Medulla oblongata (tissue), 1 donor: ENCODE data around the gene PRXL2B.

Source experiments
- DNase-seq: peaks from one replicate; pipeline ENCODE4 v3.0.0-alpha.2; 2015; ENCODE audit errors: extremely low spot score

The PRXL2B gene

GRCh38 chr1:2585318-2586092 lies 1.1 kb upstream of the PRXL2B start:
- peak; percentile 83 for DNase-seq

GRCh38 chr1:2587071-2587859 lies 688 bp downstream of the PRXL2B start:
- DNase-seq, result no peak

- no peak for DNase-seq
Observed at GRCh38 chr1:2587860-2588571, 1.4 kb downstream of the PRXL2B start.

- DNase-seq, result no peak
Observed at GRCh38 chr1:2588661-2589430, 2.3 kb downstream of the PRXL2B start.

GRCh38 chr1:2589431-2590232 lies 3.1 kb downstream of the PRXL2B start:
- DNase-seq, result no peak

GRCh38 chr1:2590233-2591141 lies 3.9 kb downstream of the PRXL2B start:
- no peak for DNase-seq

GRCh38 chr1:2591233-2591580 lies 4.6 kb downstream of the PRXL2B start:
- DNase-seq, result no peak

GRCh38 chr1:2591581-2592261 lies 5.1 kb downstream of the PRXL2B start:
- no peak for DNase-seq

- DNase-seq, result no peak
Observed at GRCh38 chr1:2592672-2593071, 6.1 kb downstream of the PRXL2B start.

- no peak for DNase-seq
Observed at GRCh38 chr1:2593251-2593878, 6.8 kb downstream of the PRXL2B start.

- no peak for DNase-seq
Observed at GRCh38 chr1:2594001-2594640, 7.5 kb downstream of the PRXL2B start.

GRCh38 chr1:2594641-2595131 lies 8.1 kb downstream of the PRXL2B start:
- DNase-seq, result no peak

- no peak for DNase-seq
Observed at GRCh38 chr1:2595261-2595811, 8.8 kb downstream of the PRXL2B start.

- no peak for DNase-seq
Observed at GRCh38 chr1:2595812-2596529, 9.4 kb downstream of the PRXL2B start.

GRCh38 chr1:2596530-2597333 lies 10.2 kb downstream of the PRXL2B start:
- no peak for DNase-seq
